ENCODE data around the gene POC1B.

DNA sequence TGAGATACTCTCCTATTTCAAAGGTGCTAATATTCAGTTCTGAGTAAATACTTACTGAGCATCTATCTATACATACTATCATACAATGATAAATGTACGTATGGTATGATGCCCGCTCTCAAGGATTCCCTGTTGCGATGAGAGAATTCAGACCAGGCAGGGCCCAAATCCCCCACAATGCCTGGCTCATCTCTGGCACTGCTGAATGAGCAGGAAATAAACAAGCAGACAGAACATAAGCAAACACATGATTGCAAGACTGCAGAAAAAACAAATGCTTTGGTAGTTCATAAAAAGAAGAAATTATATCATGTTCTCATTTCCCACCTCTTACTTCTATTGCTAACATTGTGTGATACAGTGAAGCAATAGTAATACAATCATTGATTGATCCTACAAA lies 96.3 kb downstream of the POC1B start:
- TF ChIP-seq POLR2A (IDR thresholded peaks at IDR 0.05): no peak
- TF ChIP-seq, protein P1, sequence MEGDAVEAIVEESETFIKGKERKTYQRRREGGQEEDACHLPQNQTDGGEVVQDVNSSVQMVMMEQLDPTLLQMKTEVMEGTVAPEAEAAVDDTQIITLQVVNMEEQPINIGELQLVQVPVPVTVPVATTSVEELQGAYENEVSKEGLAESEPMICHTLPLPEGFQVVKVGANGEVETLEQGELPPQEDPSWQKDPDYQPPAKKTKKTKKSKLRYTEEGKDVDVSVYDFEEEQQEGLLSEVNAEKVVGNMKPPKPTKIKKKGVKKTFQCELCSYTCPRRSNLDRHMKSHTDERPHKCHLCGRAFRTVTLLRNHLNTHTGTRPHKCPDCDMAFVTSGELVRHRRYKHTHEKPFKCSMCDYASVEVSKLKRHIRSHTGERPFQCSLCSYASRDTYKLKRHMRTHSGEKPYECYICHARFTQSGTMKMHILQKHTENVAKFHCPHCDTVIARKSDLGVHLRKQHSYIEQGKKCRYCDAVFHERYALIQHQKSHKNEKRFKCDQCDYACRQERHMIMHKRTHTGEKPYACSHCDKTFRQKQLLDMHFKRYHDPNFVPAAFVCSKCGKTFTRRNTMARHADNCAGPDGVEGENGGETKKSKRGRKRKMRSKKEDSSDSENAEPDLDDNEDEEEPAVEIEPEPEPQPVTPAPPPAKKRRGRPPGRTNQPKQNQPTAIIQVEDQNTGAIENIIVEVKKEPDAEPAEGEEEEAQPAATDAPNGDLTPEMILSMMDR (IDR thresholded peaks at IDR 0.05 in 8 of 11, conservative IDR thresholded peaks at IDR 0.05 in 3 of 11): no peak
